Panc1 (cell line): Measurements from ENCODE around the gene PLCH1. TPM values are rescaled to one million over a fixed set of nuclear protein-coding genes. Genes with fewer than 3 reads are reported as not detected.

ENCODE experiments used
- ATAC-seq: fragments of 200-7000 bp; cut with Tn5 transposase; 2 replicates; pipeline ENCODE4 v1.9.1; 2020; ENCODE audit warnings: mild to moderate bottlenecking, moderate library complexity
- BruUV-seq: library from RNA; stranded (reverse); fragments of 400-500 nt; replicated peaks from 2 replicates; lab custom pipeline; 2021; lab: Mats Ljungman, UMichigan
- CTCF ChIA-PET: fragments of 300-600 bp; sonication (Branson Sonifier 250); formaldehyde crosslinking; loops from one replicate; lab custom pipeline; 2022; ENCODE audit warnings: antibody characterized with exemption; lab: Charles Lee
- POLR2A ChIA-PET: fragments of 300-600 bp; sonication (Branson Sonifier 250); formaldehyde crosslinking; loops from one replicate; lab custom pipeline; 2022; ENCODE audit warnings: antibody characterized with exemption; lab: Charles Lee
- DNase-seq: peaks from one replicate; pipeline ENCODE4 v3.0.0-alpha.2; 2010; ENCODE audit warnings: low read depth, low spot score
- H3K27ac ChIP-seq: 2 replicates; pipeline ENCODE4 v1.5.1; 2011; ENCODE audit warnings: mild to moderate bottlenecking, low read length, inconsistent platforms
- H3K27me3 ChIP-seq: fragments of 200-500 bp; sonication (Bioruptor generic); 2 replicates; pipeline ENCODE4 v1.6.0; 2014; ENCODE audit warnings: low read length, inconsistent platforms; ENCODE audit not compliant: control insufficient read depth, insufficient read depth
- H3K36me3 ChIP-seq: fragments of 200-500 bp; sonication (Bioruptor generic); 2 replicates; pipeline ENCODE4 v1.5.1; 2014; ENCODE audit warnings: inconsistent platforms, mild to moderate bottlenecking, low read length, moderate library complexity; ENCODE audit not compliant: control insufficient read depth, insufficient read depth
- H3K4me1 ChIP-seq: 2 replicates; pipeline ENCODE4 v1.5.1; 2011; ENCODE audit warnings: inconsistent platforms, mild to moderate bottlenecking, low read length, moderate library complexity; ENCODE audit not compliant: control insufficient read depth, insufficient read depth
- H3K4me3 ChIP-seq, 2 experiments: 2 replicates each; pipeline ENCODE4 v1.5.1; 2011 to 2012; ENCODE audit warnings: low read depth in 2 of 2, low read length in 2 of 2, mild to moderate bottlenecking in 2 of 2, inconsistent platforms in 1 of 2, moderate library complexity in 1 of 2
- H3K9me3 ChIP-seq: fragments of 200-500 bp; sonication (Bioruptor generic); 2 replicates; pipeline ENCODE4 v1.5.1; 2014; ENCODE audit warnings: low read depth, mild to moderate bottlenecking, inconsistent platforms, low read length, moderate library complexity; ENCODE audit not compliant: control insufficient read depth, insufficient read depth
- POLR2AphosphoS5 ChIP-seq: IDR thresholded peaks from 2 replicates; pipeline ENCODE4 v1.6.1; 2012; ENCODE audit warnings: mild to moderate bottlenecking, low read depth, low read length, moderate library complexity
- REST ChIP-seq, 2 experiments: IDR thresholded peaks; 2 replicates each; pipeline ENCODE4 v1.6.1; 2011 to 2012; ENCODE audit warnings: low read depth in 2 of 2, control low read depth in 1 of 2, low read length in 1 of 2, mild to moderate bottlenecking in 1 of 2, moderate library complexity in 1 of 2; ENCODE audit not compliant: insufficient read depth in 1 of 2
- SIN3A ChIP-seq: IDR thresholded peaks from 2 replicates; pipeline ENCODE4 v1.6.1; 2012; ENCODE audit warnings: low read depth, mild to moderate bottlenecking, low read length, moderate library complexity, borderline replicate concordance; ENCODE audit not compliant: insufficient read depth
- TCF7L2 ChIP-seq: IDR thresholded peaks from 2 replicates; pipeline ENCODE4 v1.6.1; 2011; ENCODE audit warnings: mild to moderate bottlenecking, low read depth, low read length, inconsistent platforms
- in situ Hi-C: cut with HindIII; loops from 2 replicates; pipeline ENCODE4 v1.10.0; 2016; ENCODE audit warnings: low sequenced_read_pairs, low pct_unique_long_range_greater_than_20kb
- intact Hi-C: fragments of 100-400 bp; cut with micrococcal nuclease; formaldehyde crosslinking; loops from one replicate; pipeline ENCODE4 v1.10.0; 2022; ENCODE audit not compliant: unreplicated experiment
- total RNA-seq: library from RNA; stranded (reverse); gene quantifications from one replicate; pipeline ENCODE4 v1.2.1, GENCODE V29; 2021; ENCODE audit not compliant: unreplicated experiment
- TF ChIP-seq, protein P1 (sequence below): fragments of 450-650 bp; IDR thresholded peaks from 2 replicates; pipeline ENCODE4 v1.5.1; 2017; ENCODE audit warnings: mild to moderate bottlenecking

PLCH1 gene
- total RNA-seq, 1 experiment from 2014 or later = 0.03 TPM

DNA sequence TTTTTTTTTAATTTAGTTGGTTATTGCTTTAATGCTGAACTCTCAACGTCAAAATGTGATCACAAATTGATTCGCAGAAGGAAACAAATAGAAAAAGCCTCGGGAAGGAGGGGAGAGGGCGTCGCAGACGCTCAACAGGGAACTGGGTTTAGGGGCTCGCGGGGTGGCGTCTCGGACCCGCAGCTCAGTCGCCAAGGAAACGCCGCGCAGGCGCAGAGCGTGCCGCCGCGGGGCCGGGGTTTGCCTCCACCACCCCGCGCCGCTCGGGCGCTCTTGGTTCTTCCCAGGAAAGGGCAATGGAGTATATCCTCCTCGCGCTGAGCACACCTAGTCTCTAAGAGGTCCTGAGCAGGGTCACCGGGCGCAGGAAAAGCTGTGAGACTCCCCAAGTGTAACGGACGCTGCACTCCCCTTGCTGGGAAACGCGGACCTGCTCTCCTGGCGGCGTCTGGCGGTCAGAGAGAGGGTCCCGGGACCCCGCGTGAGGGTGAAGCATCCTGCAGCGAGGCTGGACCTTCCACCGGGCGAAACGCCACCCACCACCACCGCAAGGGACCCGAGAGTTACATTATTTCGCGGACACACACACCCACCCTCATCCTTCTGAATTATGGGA lies 753 bp downstream of the PLCH1 start:
- Histone ChIP-seq H3K36me3 (peaks cover 3% of the 10 kb centered on the region; the same call in 1 of the 2 replicates), H3K4me1 (peaks cover 11% of the 10 kb centered on the region; the same call in 1 of the 2 replicates), H3K9me3 (no peaks in the 10 kb centered on the region), H3K4me3 (peak overlapping the region; percentile 52 to 65), H3K27ac (no peak overlapping the region), H3K27me3 (peaks cover 54% of the 10 kb centered on the region)
- peak; percentile 74 for ATAC-seq
- TF ChIP-seq TCF7L2 (no peak), REST (IDR thresholded peaks at IDR 0.05; ENCODE audit: insufficient read depth in 1 of 2, low read depth in 2 of 2, low read length in 1 of 2) (no peak), SIN3A (no peak)
- TF ChIP-seq, protein P1, sequence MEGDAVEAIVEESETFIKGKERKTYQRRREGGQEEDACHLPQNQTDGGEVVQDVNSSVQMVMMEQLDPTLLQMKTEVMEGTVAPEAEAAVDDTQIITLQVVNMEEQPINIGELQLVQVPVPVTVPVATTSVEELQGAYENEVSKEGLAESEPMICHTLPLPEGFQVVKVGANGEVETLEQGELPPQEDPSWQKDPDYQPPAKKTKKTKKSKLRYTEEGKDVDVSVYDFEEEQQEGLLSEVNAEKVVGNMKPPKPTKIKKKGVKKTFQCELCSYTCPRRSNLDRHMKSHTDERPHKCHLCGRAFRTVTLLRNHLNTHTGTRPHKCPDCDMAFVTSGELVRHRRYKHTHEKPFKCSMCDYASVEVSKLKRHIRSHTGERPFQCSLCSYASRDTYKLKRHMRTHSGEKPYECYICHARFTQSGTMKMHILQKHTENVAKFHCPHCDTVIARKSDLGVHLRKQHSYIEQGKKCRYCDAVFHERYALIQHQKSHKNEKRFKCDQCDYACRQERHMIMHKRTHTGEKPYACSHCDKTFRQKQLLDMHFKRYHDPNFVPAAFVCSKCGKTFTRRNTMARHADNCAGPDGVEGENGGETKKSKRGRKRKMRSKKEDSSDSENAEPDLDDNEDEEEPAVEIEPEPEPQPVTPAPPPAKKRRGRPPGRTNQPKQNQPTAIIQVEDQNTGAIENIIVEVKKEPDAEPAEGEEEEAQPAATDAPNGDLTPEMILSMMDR = no peak
- in situ Hi-C loops (no loop called here), intact Hi-C loops (no loop called here)
- ChIA-PET POLR2A (no interaction called here), CTCF (no interaction called here)
- no peak for DNase-seq
- no TSS peak for BruUV-seq

GRCh38 chr3:155743606-155744005 lies 1.3 kb downstream of the PLCH1 start:
- peaks cover 14% of the 10 kb centered on the region; the same call in 1 of the 2 replicates for H3K4me1 ChIP-seq
- in situ Hi-C loops = no loop called here
- H3K9me3 ChIP-seq = no peaks in the 10 kb centered on the region
- H3K27me3 ChIP-seq = peaks cover 58% of the 10 kb centered on the region
- ChIA-PET POLR2A (no interaction called here), CTCF (no interaction called here)
- intact Hi-C loops = no loop called here
- H3K4me3 ChIP-seq = peak overlapping the region; percentile 52 to 65
- no peak overlapping the region for H3K27ac ChIP-seq
- BruUV-seq = no TSS peak
- no peak for ATAC-seq
- TF ChIP-seq REST (IDR thresholded peaks at IDR 0.05; ENCODE audit: insufficient read depth in 1 of 2, low read depth in 2 of 2, low read length in 1 of 2) = no peak
- no peak for TF ChIP-seq POLR2AphosphoS5
- TF ChIP-seq SIN3A = no peak
- no peak for TF ChIP-seq TCF7L2
- TF ChIP-seq, protein P1 = no peak
- peaks cover 3% of the 10 kb centered on the region; the same call in 1 of the 2 replicates for H3K36me3 ChIP-seq
- no peak for DNase-seq
